Choroid plexus epithelial cell (primary cell): ENCODE data around the gene ANKRD60.

Source experiments
- DNase-seq: peaks from one replicate; pipeline ENCODE4 v3.0.0-alpha.2; 2010; ENCODE audit warnings: low read depth
- H3K4me3 ChIP-seq: 2 replicates; pipeline ENCODE4 v1.5.1; 2011; ENCODE audit warnings: low read depth, mild to moderate bottlenecking, control low read depth, low read length, moderate library complexity
- CTCF ChIP-seq: conservative IDR thresholded peaks from 2 replicates; pipeline ENCODE4 v1.5.1; 2011; ENCODE audit warnings: low read depth, mild to moderate bottlenecking, control low read depth, inconsistent platforms, low read length, moderate library complexity

Gene ANKRD60, protein sequence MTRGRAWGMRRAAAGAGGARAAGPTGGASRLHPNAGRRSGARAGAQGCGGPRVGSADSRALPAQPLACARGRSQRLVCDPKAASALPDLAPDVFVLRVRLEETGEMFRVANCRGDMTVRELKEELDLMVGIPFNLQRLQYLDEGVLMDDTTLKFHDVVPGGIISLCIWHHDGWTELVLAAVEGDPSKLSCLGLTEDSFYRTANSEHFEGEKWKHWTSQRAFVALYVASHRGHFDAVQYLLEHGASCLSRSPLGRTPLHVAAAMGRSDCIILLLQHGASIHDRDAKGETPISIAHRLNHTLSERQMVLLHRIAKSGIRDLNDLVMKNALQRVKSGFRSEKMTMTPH

DNA sequence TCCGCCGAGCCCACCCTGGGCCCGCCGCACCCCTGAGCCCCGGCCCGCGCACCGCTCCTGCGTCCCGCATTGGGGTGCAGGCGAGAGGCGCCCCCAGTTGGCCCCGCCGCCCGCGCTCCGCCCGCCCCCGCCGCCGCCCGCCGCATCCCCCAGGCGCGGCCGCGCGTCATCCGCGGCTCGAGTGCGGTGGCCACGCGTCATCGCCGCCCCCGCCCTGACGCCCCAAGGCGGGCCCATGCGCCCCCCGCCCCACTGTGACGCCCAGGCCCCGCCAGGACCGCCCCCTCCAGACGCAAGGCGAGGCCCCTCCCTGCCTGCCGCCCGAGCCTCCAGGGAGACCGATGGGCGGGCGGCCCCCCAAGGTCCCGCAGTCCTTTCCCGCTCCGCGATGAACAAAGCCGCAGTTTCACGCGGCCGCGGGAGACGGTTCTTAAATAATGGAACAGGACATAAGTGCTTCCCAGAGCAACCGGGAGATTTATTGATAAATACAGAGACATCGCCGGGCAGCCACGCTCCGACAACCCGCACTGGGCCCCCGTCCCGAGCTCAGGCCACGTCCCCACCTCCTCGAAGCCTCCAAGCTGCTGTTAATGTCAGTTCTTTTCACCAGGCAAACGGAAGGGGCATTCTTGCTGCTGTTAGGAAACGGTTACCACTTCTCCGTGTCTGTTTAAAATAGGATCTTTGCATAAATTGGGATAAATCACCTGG is at the start of gene ANKRD60:
Gene ANKRD60 (minus strand): TSS at position 170 of the 714 bp plus-strand sequence. CDS start 0 bp downstream, at position 170.
- H3K4me3 ChIP-seq: peak within 1 kb of the TSS; percentile 53
- TF ChIP-seq CTCF: no peak
- DNase-seq: peak; percentile 63

DNA sequence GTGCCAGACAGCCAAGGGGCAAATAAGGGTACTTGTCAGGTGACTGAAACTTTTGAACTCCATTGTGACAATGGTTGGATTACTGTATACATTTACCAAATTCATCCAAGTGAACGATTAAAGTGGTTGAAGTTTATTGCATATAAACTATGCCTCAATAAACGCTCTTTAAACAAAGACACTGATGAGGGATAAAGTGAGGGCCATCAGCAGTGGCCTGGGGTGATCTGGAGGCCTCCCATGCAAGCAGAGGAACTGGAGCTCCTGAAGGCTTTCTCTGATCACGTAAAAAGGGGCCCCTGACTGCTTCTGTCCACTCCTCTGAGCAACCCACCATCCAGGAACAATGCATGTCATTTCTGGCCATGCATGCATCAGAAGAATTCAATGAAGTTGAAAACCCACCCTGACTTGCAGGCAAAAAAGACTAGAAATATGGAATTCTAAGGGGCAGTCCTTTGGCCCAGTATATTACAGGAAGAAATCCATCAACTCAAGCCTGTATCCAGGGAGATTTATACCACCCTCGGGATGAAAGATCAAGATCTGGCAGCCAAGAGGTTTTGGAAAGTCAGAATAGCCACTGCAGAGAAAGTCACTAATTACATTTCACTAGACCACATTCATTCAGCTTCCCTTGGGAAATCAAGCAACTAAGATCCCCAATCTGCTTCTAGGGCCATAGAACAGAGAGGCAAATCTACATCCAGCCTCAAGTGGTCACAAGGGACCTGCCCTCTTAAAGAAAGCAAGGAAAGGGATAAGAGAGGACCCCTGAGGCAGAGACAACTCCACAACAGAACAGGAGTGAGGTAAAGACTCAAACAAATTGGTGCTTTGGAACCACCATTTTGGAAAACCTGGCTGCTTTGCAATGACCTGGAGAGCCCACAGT is 49.4 kb upstream of the ANKRD60 start:
- TF ChIP-seq CTCF: no peak
- H3K4me3 ChIP-seq: no peak overlapping the region
- no peak for DNase-seq

- TF ChIP-seq CTCF: no peak
- DNase-seq: no peak
- H3K4me3 ChIP-seq: no peak overlapping the region
Measured at GRCh38 chr20:58277107-58277506, 48.7 kb upstream of the ANKRD60 start.

DNA sequence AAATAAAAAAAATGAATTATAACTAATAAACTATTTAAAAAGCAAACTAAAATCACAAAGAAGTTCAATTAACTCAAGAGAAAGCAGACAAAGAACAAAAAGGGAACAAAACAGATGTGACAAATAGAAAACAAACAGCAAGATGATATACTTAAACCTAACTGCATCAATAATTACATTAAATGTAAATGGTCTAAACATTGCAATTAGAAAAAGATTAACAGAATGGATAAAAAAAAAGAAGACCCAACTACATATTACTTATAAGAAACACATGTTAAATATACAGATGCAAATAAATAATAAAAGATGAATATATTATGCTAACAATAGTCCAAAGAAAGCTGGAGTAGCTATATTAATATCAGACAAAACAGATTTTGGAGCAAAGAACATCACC is 45.9 kb upstream of the ANKRD60 start:
- H3K4me3 ChIP-seq: no peak overlapping the region
- no peak for DNase-seq
- no peak for TF ChIP-seq CTCF

DNA sequence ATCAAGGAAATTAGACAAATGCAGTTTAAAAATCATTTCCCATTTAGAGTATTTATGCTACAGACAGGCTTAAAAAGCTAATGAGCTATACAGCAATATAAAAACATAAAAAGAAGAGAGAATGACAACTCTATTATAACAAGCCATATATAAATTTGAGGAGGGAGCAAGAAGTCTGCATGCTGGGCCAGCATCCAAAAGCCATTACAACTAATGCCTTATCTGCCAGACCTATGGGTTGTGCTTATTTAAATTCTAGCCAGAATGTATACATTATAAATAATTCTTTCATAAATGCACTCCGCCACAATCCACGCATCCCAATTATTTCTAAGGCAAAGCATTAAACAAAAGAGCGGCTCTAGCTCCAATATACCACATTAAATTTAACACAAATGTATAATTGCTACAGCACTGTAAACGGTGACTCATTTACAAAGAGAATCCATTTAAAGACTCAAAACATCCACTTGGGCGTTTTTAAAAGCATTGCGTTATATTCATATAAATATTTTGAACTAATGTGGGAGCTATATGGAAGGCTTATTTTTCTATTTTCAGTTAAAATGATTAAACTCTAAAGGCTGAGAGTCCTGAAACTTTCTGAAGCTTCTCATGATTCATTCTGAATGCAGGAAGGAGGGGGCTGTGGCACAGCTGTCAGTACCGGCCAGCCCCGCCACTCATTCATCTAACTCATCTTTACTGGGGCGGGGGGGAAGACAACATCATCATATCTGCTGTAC is 43.3 kb upstream of the ANKRD60 start:
- H3K4me3 ChIP-seq: no peak overlapping the region
- peak; percentile 6 for DNase-seq
- no peak for TF ChIP-seq CTCF

DNA sequence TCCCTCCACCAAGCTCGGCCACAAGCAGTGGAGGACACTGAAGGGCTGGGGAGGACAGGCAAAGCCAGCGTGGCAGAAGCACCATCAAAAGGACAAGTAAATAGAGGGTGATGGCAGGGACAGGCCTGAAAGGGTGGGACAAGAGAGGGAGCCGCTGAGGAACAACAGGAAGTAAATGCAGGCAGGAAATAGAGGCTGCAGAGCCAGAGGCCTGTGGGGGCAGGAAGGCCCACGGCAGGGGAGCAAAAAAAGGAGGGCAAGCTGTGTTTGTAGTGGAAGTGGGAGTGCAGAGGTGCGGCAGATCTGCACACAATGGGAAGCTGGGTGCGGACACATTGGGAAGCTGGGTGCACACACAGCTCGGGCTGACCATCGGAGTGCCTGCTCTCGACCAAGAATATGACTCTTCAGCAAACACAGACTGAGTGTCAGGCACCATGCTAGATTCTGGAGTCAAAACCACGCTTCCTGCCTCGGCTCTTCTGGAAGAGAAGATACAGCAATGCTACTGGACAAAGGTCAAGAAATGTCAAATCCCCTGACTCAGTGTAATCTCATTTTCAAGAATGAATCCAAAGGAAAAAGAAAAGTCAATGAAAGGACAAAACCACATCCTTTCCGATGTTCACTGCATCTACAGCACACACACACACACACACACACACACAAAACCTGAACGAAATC is 40.6 kb upstream of the ANKRD60 start:
- DNase-seq: peak; percentile 39
- no peak overlapping the region for H3K4me3 ChIP-seq
- no peak for TF ChIP-seq CTCF
